HG03066 (cell line): ENCODE measurements around the gene SNAI3.

ENCODE experiments used
- ATAC-seq: cut with Tn5 transposase; IDR thresholded peaks from one replicate; pipeline ENCODE4 v1.9.1; 2021; ENCODE audit warnings: low read depth; ENCODE audit not compliant: unreplicated experiment

Gene SNAI3

DNA sequence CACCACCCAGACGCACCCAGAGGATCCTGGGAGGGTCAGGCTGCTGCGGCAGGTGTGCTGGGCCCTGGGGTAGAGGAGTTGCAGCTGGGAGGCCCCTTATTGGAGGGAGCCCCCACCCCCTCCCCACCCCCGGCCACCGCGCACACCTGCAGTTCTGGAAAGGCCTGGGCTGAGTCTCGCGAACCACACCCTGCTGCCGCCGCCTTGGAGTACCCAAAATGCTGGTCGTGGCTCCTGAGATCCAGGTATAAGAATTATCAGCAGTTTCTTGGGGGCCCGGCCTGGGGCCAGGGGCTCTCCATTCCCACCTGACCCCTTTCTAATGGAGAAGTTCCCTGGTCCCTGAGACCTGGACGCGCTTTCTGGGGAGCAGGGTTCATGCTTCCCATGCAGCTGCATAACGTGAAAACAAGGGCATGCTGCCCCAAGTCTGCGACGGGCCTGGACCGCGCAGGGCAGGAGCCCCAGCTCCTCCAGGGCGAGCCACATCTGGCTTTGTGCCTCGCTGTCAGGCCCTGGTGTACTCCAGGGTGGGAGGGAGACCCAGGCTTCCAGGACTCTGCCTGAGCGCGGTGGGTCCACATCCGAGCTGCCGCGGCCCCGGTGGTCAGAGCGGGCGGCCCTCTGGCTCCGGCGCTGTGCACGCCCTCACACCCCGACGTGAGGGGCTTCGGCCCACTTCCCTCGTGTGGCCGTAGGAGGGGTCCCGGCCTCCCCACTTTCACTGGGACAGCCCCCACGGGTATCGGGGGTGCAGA lies 7.3 kb upstream of the SNAI3 start:
- no peak for ATAC-seq

DNA sequence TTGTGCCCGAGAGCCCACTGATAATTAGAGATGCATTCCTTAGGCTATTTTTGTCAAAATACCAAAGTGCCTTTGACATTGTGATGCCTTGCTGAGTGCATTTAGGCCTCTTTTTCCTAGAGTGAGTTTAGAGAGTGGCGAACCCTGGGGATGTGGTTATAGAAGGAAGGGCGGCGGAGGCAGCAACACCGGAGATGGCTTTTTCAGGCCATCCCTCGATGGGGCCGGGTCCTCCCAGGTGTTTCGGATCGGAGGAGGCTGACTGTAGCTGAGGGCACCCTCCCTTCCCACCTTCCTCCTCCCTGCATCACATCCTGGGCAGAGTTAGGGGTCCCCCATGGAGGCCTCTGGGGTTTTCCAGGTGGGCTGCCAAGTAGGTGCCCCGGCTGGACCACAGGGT lies 6.6 kb upstream of the SNAI3 start:
- no peak for ATAC-seq

DNA sequence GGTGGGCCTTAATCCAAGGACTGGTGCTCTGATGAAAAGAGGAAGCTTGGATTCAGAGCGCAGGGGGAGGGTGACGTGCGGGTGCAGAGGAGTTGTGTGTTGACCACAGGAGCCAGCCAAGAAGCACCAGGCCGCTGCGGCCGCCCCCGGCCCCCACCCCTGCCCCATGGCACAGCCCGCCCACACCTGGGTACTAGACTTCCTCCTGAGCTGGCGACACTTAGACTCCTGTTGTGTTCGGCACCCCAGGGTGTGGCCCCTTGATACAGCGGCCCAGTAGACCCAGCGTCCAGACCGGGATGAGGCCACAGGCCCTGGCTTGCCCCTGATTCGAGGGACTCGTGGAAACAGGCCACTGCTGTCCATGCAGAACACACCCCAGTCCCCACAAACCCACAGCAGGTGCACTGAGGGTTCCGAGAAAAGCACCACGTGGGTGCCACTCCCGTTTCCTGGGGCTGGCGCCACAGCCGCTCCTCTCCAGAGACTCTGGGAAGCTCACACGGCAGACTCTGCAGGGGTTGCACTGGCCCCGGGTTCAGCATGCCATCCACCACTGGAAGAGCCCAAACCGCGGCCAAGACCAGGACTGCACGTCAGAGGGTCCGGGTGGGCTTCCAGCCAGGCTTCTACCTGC lies 5.7 kb upstream of the SNAI3 start:
- no peak for ATAC-seq

DNA sequence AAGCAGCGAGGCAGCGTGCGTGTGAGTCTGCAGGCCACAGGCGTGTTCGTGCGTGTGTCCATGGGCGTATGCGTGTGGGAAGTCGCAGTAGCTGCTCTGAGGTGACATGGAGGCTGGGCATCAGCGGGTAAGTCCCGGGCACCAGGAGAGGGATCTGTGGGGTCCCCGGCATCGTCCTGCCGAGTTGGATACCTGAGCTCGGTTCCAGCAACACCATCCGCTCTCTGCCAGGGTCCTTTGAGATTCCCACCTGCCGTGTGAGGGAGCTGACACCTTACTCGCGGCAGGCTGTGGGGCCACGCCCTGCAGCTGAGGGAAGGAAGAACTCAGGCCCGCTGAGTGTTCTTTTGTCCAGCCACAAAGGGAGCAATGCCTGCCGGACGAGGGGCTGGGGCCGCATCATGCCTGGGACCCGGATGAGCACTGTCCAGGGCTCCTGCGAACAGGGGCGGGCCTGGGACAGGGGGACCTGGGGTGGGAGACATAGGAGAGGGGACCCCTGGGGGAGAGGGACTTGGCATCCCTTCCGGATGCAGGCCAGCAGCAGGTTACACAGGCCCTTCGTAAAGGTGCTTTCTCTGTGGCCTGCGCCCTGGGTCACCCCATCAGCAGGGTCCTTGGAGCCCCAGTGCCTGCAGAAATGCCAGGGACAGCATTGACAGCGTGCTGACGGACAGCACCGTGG lies 5.0 kb upstream of the SNAI3 start:
- no peak for ATAC-seq

DNA sequence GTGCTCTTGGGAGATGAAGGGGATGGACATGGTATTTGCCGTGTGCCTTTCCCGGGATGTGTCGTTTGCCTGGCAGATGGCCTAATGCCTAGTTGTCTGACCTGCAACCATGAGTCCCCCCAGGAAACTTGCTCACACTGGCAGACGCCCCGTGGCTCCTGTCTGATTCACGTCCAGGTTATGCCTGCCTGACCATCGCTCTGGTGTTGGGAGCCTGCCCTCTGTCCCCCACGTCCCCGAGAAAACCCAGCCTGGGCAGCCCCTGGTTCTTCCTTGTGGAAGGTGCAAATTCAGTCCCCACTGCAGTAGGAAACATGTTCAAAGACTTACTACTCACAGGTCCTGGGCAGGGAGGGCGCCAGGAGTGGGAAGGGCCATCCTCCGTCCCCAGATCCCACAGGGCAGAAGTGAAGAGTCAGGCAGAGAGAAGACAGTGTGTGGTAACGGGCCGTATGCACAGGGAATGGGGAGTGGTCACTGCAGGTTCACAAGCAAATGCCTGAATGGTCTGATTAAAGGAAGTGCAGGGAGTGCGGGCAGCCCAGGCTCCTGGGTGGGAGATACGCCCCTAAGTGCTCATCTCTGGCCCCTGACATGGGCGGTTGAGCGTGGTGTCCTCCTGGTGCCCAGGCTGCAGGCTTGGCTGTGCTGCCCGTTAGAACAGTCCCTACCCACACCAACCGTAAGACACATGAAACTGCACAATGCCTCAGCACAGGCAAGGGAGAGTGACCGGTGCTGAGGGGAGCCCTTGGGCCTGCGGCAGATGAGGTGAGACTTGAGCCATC lies 4.2 kb upstream of the SNAI3 start:
- ATAC-seq = no peak

DNA sequence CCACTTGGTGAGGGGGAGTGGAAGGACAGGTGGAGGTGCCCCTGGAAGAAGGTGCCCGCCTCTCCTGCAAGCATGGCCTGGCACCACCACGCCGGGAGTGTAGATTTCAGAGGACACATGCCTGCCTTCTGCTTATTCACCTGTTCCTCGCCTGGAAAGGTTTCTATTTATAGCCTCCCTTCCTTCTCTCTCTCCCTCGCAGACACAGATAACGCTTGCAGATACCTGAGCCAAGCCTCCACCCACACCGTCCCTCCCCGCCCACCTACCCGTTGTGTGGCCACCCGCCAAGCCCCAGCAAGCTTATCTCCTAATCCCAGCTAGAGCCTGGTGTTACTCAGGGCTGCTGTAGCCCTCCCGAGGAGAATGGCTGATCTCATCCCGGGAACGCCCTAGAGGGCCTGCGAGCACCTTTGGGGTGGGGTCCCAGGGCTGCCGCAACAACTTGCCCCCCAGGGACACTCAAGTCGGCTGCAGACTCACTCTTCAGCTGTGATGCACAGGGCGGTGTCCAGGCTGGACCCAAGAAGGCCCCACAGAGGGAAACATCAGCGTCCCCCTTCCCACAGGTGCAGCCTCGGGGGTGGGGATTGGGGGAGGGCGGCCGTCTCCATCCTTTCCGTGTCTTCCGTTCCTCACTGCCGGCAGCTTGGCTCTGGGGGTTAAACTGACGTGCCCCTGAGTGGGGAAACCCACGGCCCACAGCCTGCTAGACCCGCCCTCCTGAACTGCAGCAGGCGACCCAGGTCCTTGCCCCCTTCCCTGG lies 1.9 kb upstream of the SNAI3 start:
- no peak for ATAC-seq

DNA sequence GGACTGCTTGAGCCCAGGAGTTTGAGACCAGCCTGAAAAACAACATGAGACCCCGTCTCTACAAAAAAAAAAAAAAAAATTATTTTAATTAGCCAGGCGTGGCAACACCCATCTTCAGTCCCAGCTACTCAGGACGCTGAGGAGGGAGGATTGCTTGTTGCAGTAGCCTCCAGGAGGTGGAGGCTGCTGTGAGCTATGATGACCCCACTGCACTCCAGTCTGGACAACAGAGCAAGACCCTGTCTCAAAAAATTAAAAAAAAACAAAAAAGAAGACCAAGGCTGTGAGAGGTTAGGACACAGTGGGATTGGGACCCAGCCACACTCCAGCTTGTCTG lies 1.3 kb upstream of the SNAI3 start:
- no peak for ATAC-seq

DNA sequence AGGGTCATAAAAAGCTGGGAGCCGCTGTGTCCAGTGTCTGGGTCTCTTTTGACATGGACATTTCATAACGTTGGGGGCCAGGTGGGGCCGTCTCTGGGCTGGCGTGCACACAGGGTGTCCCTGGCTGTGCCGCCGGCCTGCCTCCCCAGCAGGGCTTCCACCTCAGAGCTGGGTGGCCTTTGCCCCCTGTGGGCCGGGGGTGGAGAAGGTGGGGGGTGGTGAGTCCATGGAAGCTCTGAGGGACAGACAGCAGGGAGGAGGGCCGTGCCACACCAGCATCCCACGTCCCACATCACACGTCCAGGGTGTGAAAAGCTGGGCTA lies 908 bp upstream of the SNAI3 start:
- ATAC-seq = no peak

DNA sequence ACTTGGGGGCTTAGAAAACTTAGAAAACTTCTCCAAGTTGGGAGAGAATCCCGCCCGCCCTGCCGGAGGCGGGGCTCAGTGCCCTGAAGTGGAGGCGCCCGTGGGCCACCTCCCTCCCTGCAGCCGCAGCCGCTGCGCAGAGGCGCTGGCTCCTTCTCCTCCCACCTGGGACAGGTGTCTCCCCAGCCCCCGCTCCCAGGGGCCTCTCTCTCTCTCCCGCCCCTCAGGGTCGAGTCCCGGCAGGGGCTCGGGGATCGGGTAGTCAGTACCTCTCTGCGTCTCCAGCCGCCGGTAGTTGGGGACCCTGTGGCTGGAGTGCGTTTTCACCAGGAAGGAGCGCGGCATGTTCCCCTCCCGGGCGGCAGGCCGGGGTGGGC lies 257 bp downstream of the SNAI3 start:
- no peak for ATAC-seq

DNA sequence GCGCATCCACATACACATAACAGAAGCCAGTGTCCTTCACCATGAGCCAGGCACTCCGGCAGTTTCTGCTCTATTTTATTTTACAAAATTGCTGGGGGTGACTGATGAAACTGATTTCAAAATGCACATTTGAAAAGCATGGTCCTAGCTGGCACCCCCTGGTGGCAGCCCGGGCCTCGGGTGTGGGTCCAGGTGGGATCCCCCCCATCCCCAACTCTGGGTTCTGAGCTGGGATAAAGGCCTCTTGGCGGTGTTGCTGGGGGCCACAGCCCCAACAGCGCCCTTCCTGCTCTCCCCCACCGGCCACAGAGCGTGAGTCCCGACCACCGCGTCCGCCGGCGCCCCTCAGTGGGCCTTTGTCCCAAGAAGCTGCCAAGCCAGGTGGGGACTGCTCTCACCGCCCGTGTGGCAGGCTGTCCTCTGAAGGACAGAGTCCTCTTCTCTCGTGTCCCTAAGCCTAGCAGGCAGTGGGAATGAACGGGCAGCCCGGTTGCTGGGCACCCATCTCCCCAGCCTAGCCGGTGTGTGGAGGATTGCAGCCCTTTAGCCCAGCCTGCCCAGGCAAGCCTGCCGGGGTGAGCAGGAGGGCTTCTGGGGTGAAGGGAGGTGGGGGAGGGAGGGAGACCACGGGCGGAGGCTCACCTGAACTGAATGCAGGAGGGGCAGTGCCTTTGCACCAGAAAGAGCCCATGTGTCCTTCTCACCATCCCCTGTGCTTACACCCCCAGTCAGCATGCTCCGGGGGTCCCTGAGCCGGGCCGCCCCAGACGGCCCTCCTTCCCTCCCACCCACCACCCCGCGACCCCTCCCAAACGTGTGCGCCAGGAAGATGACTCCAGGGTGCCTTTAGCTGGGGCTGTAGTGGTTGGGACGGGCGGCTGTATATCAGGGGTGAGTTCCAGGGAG lies 898 bp downstream of the SNAI3 start:
- ATAC-seq = no peak

DNA sequence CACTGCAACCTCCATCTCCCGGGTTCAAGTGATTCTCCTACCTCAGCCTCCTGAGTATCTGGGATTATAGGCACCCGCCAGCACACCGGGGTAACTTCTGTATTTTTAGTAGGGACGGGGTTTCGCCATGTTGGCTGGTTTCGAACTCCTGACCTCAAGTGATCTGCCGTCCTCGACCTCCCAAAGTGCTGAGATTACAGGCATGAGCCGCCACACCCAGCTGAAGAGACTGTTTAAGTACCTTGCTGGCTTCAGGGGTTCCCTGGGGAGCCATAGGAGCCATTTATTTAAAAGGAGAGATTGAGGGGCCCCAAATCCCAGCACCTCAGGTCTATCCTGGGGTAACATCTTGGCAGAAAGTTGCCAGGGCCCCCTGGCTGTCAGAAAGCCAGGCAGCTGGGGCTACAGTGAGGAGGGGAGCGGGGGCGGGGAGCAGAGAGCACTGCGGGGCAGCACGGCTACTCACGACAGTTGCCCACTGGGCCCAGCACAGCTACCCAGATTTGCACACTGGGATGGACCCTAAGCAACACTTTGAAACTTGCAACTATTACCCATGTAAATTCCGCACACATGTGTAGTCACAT lies 1.6 kb downstream of the SNAI3 start:
- no peak for ATAC-seq

DNA sequence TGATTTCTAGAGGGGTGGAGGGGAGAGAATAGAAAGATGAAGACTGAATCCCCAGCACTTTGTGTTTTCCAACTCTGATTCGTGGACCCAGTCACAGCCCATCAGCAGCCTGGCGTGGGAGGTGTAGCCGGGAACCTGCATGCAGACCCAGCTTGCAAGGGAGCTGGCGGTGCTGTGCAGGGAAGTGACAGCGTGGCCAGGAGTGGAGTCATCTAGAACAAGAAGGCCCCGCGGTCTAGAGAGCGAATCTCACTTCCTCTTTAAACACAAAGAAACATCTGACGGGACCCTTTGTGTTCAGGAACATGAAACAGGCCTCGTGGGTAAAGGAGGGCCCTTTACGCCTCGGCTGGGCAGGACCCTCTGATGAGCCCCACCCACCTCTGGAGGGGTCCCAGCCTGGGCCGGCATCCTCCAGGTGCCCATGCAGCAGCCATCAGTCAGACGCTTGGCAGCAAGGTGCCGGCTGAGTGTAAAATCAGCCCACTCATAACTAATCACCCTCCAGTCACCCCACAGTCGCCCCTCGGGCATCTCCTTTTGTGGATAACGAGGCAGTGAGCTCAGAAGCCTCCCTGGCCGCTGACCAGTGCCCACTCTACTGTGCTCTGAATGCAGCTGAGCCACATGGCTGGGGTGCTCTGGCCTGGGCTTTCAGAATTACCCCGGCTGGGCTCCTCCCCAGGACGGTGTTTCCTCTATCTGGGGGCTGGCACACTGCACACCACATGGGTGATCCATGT lies 4.4 kb downstream of the SNAI3 start:
- ATAC-seq = peak; percentile 74

DNA sequence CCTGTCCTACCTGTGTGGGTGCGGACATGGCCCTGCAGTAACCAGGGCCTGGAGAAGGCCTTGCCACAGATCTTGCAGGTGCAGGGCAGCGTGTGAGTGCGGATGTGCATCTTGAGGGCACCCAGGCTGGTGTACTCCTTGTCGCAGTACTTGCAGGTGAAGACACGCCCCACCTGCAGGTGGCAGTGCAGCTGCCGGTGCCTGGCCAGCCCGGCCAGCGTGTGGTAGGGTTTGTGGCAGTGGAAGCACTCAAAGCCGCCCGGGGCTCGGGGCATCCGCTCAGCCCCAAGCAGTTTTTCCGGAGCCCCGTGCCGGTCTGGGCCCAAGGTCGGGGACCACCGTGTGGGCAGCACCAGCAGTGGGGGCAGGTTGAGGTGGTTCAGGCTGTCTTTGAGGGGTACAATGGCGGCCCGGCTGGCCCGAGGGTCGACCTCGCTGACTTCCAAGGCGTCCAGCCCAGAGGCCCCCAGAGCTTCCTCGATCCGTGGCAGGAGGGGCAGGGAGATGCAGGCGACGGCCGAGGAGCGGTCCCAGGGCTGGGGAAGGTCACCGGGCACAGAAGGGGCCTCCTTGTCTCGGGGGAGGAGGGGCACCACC lies 5.1 kb downstream of the SNAI3 start:
- ATAC-seq = peak; percentile 6

DNA sequence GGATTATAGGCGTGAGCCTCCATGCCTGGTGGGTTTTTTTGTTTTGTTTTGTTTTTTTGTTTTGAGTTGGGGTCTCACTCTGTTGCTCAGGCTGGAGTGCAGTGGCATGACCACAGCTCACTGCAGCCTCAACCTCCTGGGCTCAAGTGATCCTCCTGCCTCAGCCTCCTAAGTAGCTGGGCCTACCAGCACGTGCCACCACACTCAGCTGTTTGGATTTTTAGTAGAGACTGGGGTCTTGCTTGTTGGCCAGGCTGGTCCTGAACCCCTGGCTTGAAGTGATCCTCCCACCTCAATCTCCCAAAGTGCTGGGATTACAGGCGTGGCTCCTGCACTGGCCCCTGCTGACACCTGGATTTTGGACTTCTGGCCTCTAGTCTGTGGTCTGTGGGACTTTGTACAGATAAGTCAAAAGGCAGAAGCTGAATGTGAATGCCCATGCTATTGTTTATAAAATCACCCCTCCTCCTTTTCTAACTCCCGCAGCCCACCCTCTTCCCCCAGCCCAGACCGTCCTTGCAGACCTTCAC lies 5.7 kb downstream of the SNAI3 start:
- no peak for ATAC-seq

DNA sequence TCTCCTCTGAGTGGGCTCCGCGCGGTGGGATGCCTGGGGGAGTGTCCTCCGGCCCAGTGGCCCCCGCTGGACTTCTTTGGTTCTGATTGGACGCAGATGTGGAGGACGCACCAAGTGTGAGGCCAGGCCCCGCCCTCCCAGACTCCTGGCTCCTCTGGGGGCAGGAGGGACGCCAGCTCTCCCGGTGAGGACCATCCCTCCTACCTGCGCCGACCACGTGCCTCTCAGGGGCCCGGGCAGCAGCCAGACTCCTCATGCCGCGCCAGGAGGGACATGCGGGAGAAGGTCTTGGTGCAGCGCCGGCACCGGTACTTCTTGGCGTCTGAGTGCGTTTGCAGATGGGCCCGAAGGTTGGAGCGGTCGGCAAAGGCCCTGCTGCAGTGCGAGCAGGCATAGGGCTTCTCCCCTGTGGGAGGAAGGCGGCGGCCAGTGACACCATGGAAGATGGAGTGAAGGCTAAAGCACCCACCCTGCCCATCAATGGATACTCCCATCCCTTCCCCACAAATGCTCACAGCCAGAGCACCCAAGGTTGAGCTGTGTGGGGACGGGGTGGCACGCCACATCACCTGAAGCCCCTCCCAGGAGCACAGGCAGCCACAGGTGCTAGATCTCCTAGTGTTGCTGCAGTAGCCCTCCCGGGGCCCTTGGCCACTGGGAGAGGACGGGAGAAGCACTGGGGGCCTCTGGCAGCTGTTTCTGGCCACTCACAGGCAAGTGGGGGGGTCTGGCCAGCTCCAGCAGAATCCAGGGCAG lies 7.9 kb downstream of the SNAI3 start:
- no peak for ATAC-seq

DNA sequence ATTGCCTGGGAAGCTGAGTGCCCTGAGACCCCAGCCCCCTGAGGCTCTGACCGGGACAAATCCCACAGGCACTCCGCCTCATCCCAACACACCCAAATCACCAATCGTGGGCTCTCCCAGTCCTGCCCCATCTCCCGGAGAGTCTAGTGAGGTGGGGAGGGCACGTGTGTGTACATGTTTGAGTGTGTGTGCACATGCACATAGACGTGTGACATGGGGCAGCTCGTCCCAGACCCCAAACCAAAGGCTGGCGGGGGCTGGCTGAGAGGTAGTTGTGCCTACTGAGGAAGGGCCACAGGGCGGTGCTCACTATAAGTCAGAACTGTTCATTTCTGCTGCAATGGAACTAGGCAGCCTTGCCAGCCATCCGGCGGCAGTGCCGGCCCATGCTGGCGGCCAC lies 8.6 kb downstream of the SNAI3 start:
- ATAC-seq = no peak

DNA sequence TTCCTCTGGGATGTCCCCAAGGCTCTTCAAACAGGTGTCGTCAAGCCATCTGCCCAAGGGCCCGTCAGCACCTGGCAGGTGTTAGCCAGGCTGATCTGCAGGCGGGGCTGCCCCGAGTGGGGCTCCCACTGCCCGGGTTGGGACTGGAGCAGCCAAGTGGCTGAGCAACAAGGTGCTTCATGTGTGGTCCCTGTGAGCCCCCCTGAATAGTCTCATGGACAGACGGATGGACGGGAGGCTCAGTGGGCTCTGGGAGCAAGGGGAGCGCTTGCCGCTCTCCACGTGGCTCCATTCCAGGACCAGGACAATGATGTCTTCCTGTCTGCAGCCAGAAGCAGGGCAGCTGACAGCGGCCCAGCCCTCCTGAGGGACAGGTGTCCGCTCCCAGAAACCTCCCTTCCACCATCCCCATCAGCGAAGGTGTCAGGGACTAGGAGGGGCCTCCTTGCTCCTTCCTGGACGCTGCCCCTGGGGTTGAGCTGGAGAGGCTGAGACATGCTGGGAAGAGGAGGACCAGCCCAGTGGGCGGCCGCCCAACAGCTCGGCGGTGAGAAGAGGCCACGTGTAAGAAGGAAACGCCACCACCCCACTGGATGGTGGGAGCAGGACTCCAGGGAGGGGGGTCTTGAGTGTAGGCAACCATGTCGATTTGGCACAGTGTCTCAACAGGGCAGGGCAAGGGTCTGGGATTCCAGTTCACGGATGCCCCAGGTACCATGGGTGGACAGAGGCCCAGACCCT lies 9.6 kb downstream of the SNAI3 start:
- ATAC-seq = no peak
